ENCODE data around the gene ICE2. TPM values are rescaled to one million over a fixed set of nuclear protein-coding genes. Genes with fewer than 3 reads are reported as not detected.
A peak's percentile ranks its signal among the peaks of the same experiment; 100 is the strongest.

ICE2 gene
- total and polyA plus RNA-seq, 3 experiments from 2014 or later, result 51.7 to 59.5 (median 57.5) TPM

- ChIA-PET CTCF (no interaction called here), POLR2A (no interaction called here)
- H3K4me3 Mint-ChIP-seq, result no peak overlapping the region
- H3K9me3 Mint-ChIP-seq, result no peaks in the 10 kb centered on the region
- no peak for DNase-seq
- H3K27me3 Mint-ChIP-seq, result no peaks in the 10 kb centered on the region
- H3K27ac Mint-ChIP-seq, result peak overlapping the region in 3 of 8 donors; percentile 4 to 88 (median 51)
- Histone ChIP-seq H3K4me1 (ENCODE audit: insufficient read depth, low read length) (no peaks in the 10 kb centered on the region), H3K27me3 (ENCODE audit: insufficient read depth, low read length, poor library complexity, severe bottlenecking) (no peaks in the 10 kb centered on the region), H3K36me3 (ENCODE audit: insufficient read depth, low read length) (peaks cover 16% of the 10 kb centered on the region), H3K27ac (ENCODE audit: low read depth, low read length) (no peak overlapping the region), H3K4me3 (ENCODE audit: low read length) (no peak overlapping the region), H3K9me3 (ENCODE audit: low read length) (no peaks in the 10 kb centered on the region)
- H3K4me1 Mint-ChIP-seq, result peaks cover 13 to 30% (median 28%) of the 10 kb centered on the region in 3 donors
- peaks cover 0 to 81% (median 9%) of the 10 kb centered on the region in 3 donors for H3K36me3 Mint-ChIP-seq
Observed at GRCh38 chr15:60374209-60374608, 104.7 kb downstream of the ICE2 start.

GRCh38 chr15:60373745-60374144 is 105.2 kb downstream of the ICE2 start:
- Histone ChIP-seq H3K36me3 (ENCODE audit: insufficient read depth, low read length) (peaks cover 16% of the 10 kb centered on the region), H3K9me3 (ENCODE audit: low read length) (no peaks in the 10 kb centered on the region), H3K27me3 (ENCODE audit: insufficient read depth, low read length, poor library complexity, severe bottlenecking) (no peaks in the 10 kb centered on the region), H3K27ac (ENCODE audit: low read depth, low read length) (no peak overlapping the region), H3K4me1 (ENCODE audit: insufficient read depth, low read length) (no peaks in the 10 kb centered on the region), H3K4me3 (ENCODE audit: low read length) (no peak overlapping the region)
- Mint-ChIP-seq H3K36me3 (peaks cover 0 to 82% (median 9%) of the 10 kb centered on the region in 3 donors), H3K27me3 (no peaks in the 10 kb centered on the region), H3K4me1 (peaks cover 13 to 31% (median 29%) of the 10 kb centered on the region in 3 donors), H3K9me3 (no peaks in the 10 kb centered on the region), H3K4me3 (no peak overlapping the region), H3K27ac (peak overlapping the region in 5 of 8 donors; percentile 8 to 77 (median 28))
- POLR2A ChIA-PET, result no interaction called here
- CTCF ChIA-PET, result no interaction called here
- no peak for DNase-seq

DNA sequence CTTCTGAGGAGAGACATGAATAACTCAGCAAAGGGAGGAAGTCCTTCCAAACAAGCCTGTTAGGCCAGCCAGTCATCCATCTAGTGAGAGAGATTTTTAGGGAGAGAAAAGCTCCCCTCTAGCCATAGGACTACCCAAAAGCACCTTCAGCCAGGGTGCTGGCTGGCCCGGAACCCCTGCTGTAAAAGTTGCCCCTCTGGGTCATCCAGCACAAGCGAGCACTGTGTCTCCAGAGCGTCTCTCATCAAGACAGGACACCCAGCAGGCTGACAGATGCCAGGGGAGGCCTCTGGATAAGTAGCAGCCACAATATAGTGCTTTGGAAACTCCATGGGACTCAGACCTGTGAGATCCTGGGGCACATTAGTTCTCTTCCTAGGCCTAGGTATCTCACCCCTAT is 105.6 kb downstream of the ICE2 start:
- Histone ChIP-seq H3K27me3 (ENCODE audit: insufficient read depth, low read length, poor library complexity, severe bottlenecking) (no peaks in the 10 kb centered on the region), H3K4me3 (ENCODE audit: low read length) (no peak overlapping the region), H3K27ac (ENCODE audit: low read depth, low read length) (no peak overlapping the region), H3K4me1 (ENCODE audit: insufficient read depth, low read length) (no peaks in the 10 kb centered on the region), H3K9me3 (ENCODE audit: low read length) (no peaks in the 10 kb centered on the region), H3K36me3 (ENCODE audit: insufficient read depth, low read length) (peaks cover 16% of the 10 kb centered on the region)
- ChIA-PET POLR2A (no interaction called here), CTCF (no interaction called here)
- Mint-ChIP-seq H3K36me3 (peaks cover 0 to 84% (median 9%) of the 10 kb centered on the region in 3 donors), H3K27ac (peak overlapping the region in 4 of 8 donors; percentile 13 to 52 (median 26)), H3K4me3 (no peak overlapping the region), H3K9me3 (no peaks in the 10 kb centered on the region), H3K4me1 (peaks cover 13 to 31% (median 29%) of the 10 kb centered on the region in 3 donors), H3K27me3 (no peaks in the 10 kb centered on the region)
- no peak for DNase-seq

GRCh38 chr15:60372756-60373155 is 106.2 kb downstream of the ICE2 start:
- peaks cover 16% of the 10 kb centered on the region for H3K36me3 ChIP-seq (ENCODE audit: insufficient read depth, low read length)
- no peaks in the 10 kb centered on the region for H3K27me3 Mint-ChIP-seq
- POLR2A ChIA-PET, result interaction anchor here (0.5 kb wide), 1 partner anchor 26 kb away, joined by 5 read pairs; no protein-coding TSS in a partner anchor

DNA sequence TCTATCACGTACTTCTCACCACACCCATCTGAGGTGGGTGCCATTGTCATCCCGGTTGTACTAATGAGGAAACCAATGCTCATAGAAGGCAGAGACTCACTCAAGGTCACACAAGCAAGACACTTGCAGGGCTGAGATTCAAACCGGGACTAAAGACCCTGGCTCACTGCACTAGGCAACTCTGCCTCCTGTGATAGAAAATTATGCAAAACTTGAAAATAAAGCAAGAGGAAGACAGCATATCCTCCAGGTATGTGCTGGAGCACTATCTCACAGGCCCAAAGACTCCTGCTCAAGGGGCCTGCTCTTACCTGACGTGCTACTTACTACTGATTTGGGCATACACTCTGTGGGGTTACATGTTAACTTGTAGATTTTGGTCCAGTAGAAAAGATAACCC is 106.7 kb downstream of the ICE2 start:
- peaks cover 0 to 77% (median 9%) of the 10 kb centered on the region in 3 donors for H3K36me3 Mint-ChIP-seq
- no peaks in the 10 kb centered on the region for H3K9me3 ChIP-seq (ENCODE audit: low read length)
- no peak overlapping the region for H3K27ac ChIP-seq (ENCODE audit: low read depth, low read length)
- H3K4me3 ChIP-seq (ENCODE audit: low read length), result no peak overlapping the region
- no peaks in the 10 kb centered on the region for H3K9me3 Mint-ChIP-seq
- ChIA-PET POLR2A (no interaction called here), CTCF (no interaction called here)
- peak overlapping the region in 4 of 8 donors; percentile 12 to 48 (median 26) for H3K27ac Mint-ChIP-seq
- peaks cover 16% of the 10 kb centered on the region for H3K36me3 ChIP-seq (ENCODE audit: insufficient read depth, low read length)
- H3K27me3 Mint-ChIP-seq, result no peaks in the 10 kb centered on the region
- H3K27me3 ChIP-seq (ENCODE audit: insufficient read depth, low read length, poor library complexity, severe bottlenecking), result no peaks in the 10 kb centered on the region
- no peaks in the 10 kb centered on the region for H3K4me1 ChIP-seq (ENCODE audit: insufficient read depth, low read length)
- no peak overlapping the region for H3K4me3 Mint-ChIP-seq
- H3K4me1 Mint-ChIP-seq, result peaks cover 11 to 31% (median 29%) of the 10 kb centered on the region in 3 donors
- DNase-seq, result no peak

More at GRCh38 chr15:60372756-60373155, 106.2 kb downstream of the ICE2 start:
- H3K36me3 Mint-ChIP-seq, result peaks cover 0 to 80% (median 9%) of the 10 kb centered on the region in 3 donors
- H3K9me3 ChIP-seq (ENCODE audit: low read length), result no peaks in the 10 kb centered on the region
- no peak overlapping the region for H3K4me3 Mint-ChIP-seq
- H3K27ac ChIP-seq (ENCODE audit: low read depth, low read length), result no peak overlapping the region
- no peak overlapping the region for H3K4me3 ChIP-seq (ENCODE audit: low read length)
- H3K9me3 Mint-ChIP-seq, result no peaks in the 10 kb centered on the region
- no peaks in the 10 kb centered on the region for H3K27me3 ChIP-seq (ENCODE audit: insufficient read depth, low read length, poor library complexity, severe bottlenecking)
- peaks cover 11 to 31% (median 29%) of the 10 kb centered on the region in 3 donors for H3K4me1 Mint-ChIP-seq
- CTCF ChIA-PET, result no interaction called here
- peak overlapping the region in 3 of 8 donors; percentile 13 to 82 (median 23) for H3K27ac Mint-ChIP-seq
- no peaks in the 10 kb centered on the region for H3K4me1 ChIP-seq (ENCODE audit: insufficient read depth, low read length)
- no peak for DNase-seq

GRCh38 chr15:60371175-60372051 is 107.5 kb downstream of the ICE2 start:
- ChIA-PET POLR2A (no interaction called here), CTCF (interaction anchor here (0.5 to 0.8 kb wide), 2 partner anchors 12 to 123 kb away, joined by 3 read pairs; no protein-coding TSS in a partner anchor)
- no peaks in the 10 kb centered on the region for H3K9me3 Mint-ChIP-seq
- no peak for DNase-seq
- Histone ChIP-seq H3K27ac (ENCODE audit: low read depth, low read length) (no peak overlapping the region), H3K4me3 (ENCODE audit: low read length) (no peak overlapping the region), H3K36me3 (ENCODE audit: insufficient read depth, low read length) (peaks cover 11% of the 10 kb centered on the region), H3K27me3 (ENCODE audit: insufficient read depth, low read length, poor library complexity, severe bottlenecking) (no peaks in the 10 kb centered on the region), H3K9me3 (ENCODE audit: low read length) (no peaks in the 10 kb centered on the region), H3K4me1 (ENCODE audit: insufficient read depth, low read length) (no peaks in the 10 kb centered on the region)
- H3K4me3 Mint-ChIP-seq, result no peak overlapping the region
- no peaks in the 10 kb centered on the region for H3K27me3 Mint-ChIP-seq
- peaks cover 0 to 68% (median 9%) of the 10 kb centered on the region in 3 donors for H3K36me3 Mint-ChIP-seq
- peak overlapping the region in 3 of 8 donors; percentile 55 to 63 (median 60) for H3K27ac Mint-ChIP-seq
- H3K4me1 Mint-ChIP-seq, result peaks cover 11 to 31% (median 29%) of the 10 kb centered on the region in 3 donors

DNA sequence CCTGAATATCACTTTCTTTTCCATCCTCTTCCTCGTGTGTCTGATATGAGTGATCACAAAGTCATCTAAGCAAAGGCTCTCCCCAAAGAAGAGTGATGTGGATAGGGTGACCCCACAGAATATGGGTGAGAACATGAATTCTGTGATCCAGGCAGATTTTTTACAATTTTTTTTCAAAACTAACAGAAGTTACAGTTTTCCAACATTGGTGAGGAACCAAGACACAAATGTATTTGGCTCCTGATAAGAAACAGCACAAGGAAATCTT is 108.1 kb downstream of the ICE2 start:
- H3K27ac Mint-ChIP-seq, result peak overlapping the region in 5 of 8 donors; percentile 44 to 81 (median 60)
- H3K4me3 ChIP-seq (ENCODE audit: low read length), result no peak overlapping the region

More for the DNA sequence above, 108.1 kb downstream of the ICE2 start:
- Histone ChIP-seq H3K27ac (ENCODE audit: low read depth, low read length) (no peak overlapping the region), H3K4me1 (ENCODE audit: insufficient read depth, low read length) (no peaks in the 10 kb centered on the region), H3K36me3 (ENCODE audit: insufficient read depth, low read length) (peaks cover 10% of the 10 kb centered on the region), H3K9me3 (ENCODE audit: low read length) (no peaks in the 10 kb centered on the region), H3K27me3 (ENCODE audit: insufficient read depth, low read length, poor library complexity, severe bottlenecking) (no peaks in the 10 kb centered on the region)
- peaks cover 0 to 66% (median 9%) of the 10 kb centered on the region in 3 donors for H3K36me3 Mint-ChIP-seq
- no peak for DNase-seq
- POLR2A ChIA-PET, result no interaction called here
- CTCF ChIA-PET, result interaction anchor here (0.8 kb wide), 1 partner anchor 12 kb away, joined by 3 read pairs; no protein-coding TSS in a partner anchor
- peaks cover 11 to 31% (median 28%) of the 10 kb centered on the region in 3 donors for H3K4me1 Mint-ChIP-seq
- H3K9me3 Mint-ChIP-seq, result no peaks in the 10 kb centered on the region
- H3K4me3 Mint-ChIP-seq, result no peak overlapping the region
- no peaks in the 10 kb centered on the region for H3K27me3 Mint-ChIP-seq
